Motor neuron (in vitro differentiated cells): Measurements from ENCODE around the gene COL27A1. TPM values are rescaled to one million over a fixed set of nuclear protein-coding genes. Genes with fewer than 3 reads are reported as not detected.
"Not testable (repeated sequence)": the region's sequence is repeated elsewhere in the genome, so short reads cannot be mapped to it uniquely, and the experiment has no call there.

Experiments used
- ATAC-seq, 8 experiments: fragments of 200-7000 bp; cut with Tn5 transposase; replicated peaks in 6 of 8; 2 replicates each; pipeline ENCODE4 v1.8.0; 2021; ENCODE audit warnings: mild to moderate bottlenecking in 8 of 8, moderate library complexity in 8 of 8
- H3K27ac ChIP-seq, 2 donors: fragments of 250-450 bp; sonication (Bioruptor Pico); 2 replicates each; pipeline ENCODE4 v1.9.0; 2021; ENCODE audit warnings: antibody characterized with exemption in 2 of 2, mild to moderate bottlenecking in 2 of 2, moderate library complexity in 1 of 2
- H3K4me1 ChIP-seq, 2 donors: fragments of 250-450 bp; sonication (Bioruptor Pico); replicated peaks in 1 of 2; 2 replicates each; pipeline ENCODE4 v1.6.1; 2021; ENCODE audit warnings: antibody characterized with exemption in 2 of 2, mild to moderate bottlenecking in 2 of 2, moderate library complexity in 1 of 2
- H3K4me3 ChIP-seq, 5 donors: fragments of 250-450 bp; sonication (Bioruptor Pico); 2 replicates each; pipeline ENCODE4 v1.9.0; 2021; ENCODE audit warnings: antibody characterized with exemption in 5 of 5, mild to moderate bottlenecking in 5 of 5, moderate library complexity in 4 of 5
- WGBS, 10 experiments: fragments of 450-650 bp; shearing (Covaris generic); methylation state at CpG; one replicate each; pipeline ENCODE4 v1.0.0; 2022; 5-methylcytosine and 5-hydroxymethylcytosine counted together
- in situ Hi-C, 9 experiments: fragments of 400-800 bp; cut with MboI; loops; one replicate each; pipeline ENCODE4 v1.15.0; 2021; ENCODE audit warnings: low sequenced_read_pairs in 9 of 9, low pct_unique_long_range_greater_than_20kb in 2 of 9; ENCODE audit not compliant: unreplicated experiment in 9 of 9
- total RNA-seq, 8 experiments: library from RNA; unstranded; fragments of 300-600 nt; gene quantifications; 2 replicates each; pipeline versions ENCODE4 v1.2.3 to v1.2.4, GENCODE V29; 2022

Gene COL27A1
- total RNA-seq, 8 experiments from 2014 or later, result 0.54 to 40.3 (median 4.2) TPM

DNA sequence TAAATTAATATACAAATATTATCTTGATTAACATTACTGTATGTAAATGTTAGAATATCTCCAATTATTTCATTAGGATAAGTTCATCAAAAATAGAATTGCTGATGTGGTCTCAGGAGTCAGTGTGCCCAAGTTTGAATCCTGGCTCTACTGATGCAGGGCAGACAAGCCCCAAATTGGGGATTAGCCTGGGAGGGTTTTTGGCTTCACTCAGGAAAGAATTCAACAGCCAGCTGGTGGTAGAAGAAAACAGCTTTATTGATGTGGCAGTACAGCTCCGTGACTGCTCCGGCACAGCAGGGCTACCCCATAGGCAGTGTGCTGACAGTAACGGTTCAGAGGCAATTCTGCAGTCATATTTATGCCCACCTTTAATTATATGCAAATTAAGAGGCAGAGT is 32.5 kb downstream of the COL27A1 start:
- ATAC-seq, result no peak
- WGBS, 10 experiments, result 75 to 100% (median 85%) methylated on average over 1 to 3 of the region's 3 CpGs; no CpG with 5 or more reads in 4 of the 10 experiments
- no peak overlapping the region for H3K4me3 ChIP-seq
- H3K27ac ChIP-seq, result no peak overlapping the region
- H3K4me1 ChIP-seq, result no peaks in the 10 kb centered on the region
- in situ Hi-C loops, result no loop called here

- 50 to 100% (median 68%) methylated on average over 1 to 2 of the region's 2 CpGs for WGBS, 10 experiments
- Histone ChIP-seq H3K4me3 (no peak overlapping the region), H3K27ac (no peak overlapping the region), H3K4me1 (no peaks in the 10 kb centered on the region)
- in situ Hi-C loops, result no loop called here
- ATAC-seq, result no peak
These were observed 34.7 kb downstream of the COL27A1 start for GRCh38 chr9:114189823-114190562.

DNA sequence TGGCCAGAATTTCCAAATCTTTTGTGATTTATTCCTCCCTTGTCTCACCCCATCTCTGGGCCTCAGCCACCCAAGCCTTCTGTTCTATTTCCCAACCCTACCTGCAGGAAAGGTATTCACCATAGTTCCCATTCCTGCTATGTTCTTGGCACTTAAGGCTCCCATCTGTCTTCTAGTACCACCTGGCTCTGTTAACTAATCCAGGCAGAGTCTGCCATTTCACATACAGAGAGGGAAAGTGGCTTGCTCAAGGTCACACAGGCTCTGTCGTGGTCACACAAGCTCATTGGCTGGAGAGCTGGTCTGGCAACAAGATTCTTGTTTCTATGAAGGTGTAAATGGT is 35.2 kb downstream of the COL27A1 start:
- 80 to 100% (median 89%) methylated on average over 1 of the region's 1 CpG; no CpG with 5 or more reads in 7 of the 10 experiments for WGBS, 10 experiments
- in situ Hi-C loops, result no loop called here
- no peak overlapping the region for H3K27ac ChIP-seq
- no peak for ATAC-seq
- no peaks in the 10 kb centered on the region for H3K4me1 ChIP-seq
- no peak overlapping the region for H3K4me3 ChIP-seq

GRCh38 chr9:114191402-114191801 is 36.1 kb downstream of the COL27A1 start:
- WGBS, 10 experiments, result 86 to 100% (median 100%) methylated on average over 1 to 5 of the region's 5 CpGs
- in situ Hi-C loops, H3K4me3 ChIP-seq, H3K4me1 ChIP-seq, H3K27ac ChIP-seq, ATAC-seq: not testable (repeated sequence)

DNA sequence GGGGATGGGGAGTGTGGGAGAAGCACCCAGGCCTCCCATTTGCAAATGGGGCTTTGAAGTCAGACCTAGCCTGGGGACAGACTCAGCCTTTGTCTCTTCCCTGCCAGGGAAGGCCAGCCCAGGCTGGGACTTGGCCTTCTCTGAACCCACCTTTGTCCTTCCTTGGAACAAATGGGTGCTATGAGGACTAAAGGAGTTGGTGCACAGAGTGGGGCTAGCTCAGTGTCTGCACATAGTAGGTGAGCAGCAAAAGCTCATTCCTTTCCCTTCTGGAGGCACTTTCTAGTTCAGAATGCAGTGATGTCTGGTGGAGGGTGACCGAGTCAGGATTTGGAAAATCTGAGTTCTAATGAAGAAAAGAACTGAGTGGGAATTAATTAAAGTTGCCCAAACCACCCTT is 37.2 kb downstream of the COL27A1 start:
- no peak for ATAC-seq
- 80 to 100% (median 100%) methylated on average over 1 of the region's 1 CpG; no CpG with 5 or more reads in 6 of the 10 experiments for WGBS, 10 experiments
- Histone ChIP-seq H3K27ac (no peak overlapping the region), H3K4me1 (no peaks in the 10 kb centered on the region), H3K4me3 (no peak overlapping the region)
- in situ Hi-C loops, result no loop called here

DNA sequence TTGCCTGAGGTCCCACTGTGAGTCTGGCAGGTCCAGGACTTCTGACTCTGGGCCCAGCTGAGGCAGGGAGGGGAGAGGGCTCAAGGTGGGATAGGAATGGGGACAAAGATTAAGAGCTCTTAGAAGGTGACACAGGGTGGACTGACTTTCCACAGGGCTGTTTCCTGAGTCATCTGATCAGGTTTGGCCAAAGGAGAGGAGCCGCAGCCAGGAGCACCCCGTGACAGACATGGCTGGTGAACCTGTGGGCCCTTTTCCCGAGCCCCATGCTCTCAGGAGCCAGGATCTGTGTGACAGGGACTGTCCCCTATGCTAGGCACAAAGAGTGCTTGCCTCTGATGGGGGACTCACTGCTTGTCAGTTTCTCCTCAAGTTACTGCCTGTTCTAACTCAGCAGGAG is 37.8 kb downstream of the COL27A1 start:
- no peak overlapping the region for H3K27ac ChIP-seq
- in situ Hi-C loops, result no loop called here
- H3K4me3 ChIP-seq, result no peak overlapping the region
- WGBS, 10 experiments, result 83 to 96% (median 90%) methylated on average over 1 to 3 of the region's 3 CpGs; no CpG with 5 or more reads in 5 of the 10 experiments
- ATAC-seq, result no peak
- H3K4me1 ChIP-seq, result no peaks in the 10 kb centered on the region

- 100% methylated on average over 2 of the region's 8 CpGs; no CpG with 5 or more reads in 9 of the 10 experiments for WGBS, 10 experiments
- no peak for ATAC-seq
- in situ Hi-C loops, result no loop called here
- Histone ChIP-seq H3K27ac (no peak overlapping the region), H3K4me1 (no peaks in the 10 kb centered on the region), H3K4me3 (no peak overlapping the region)
These were observed 40.8 kb downstream of the COL27A1 start for GRCh38 chr9:114196117-114196516.

DNA sequence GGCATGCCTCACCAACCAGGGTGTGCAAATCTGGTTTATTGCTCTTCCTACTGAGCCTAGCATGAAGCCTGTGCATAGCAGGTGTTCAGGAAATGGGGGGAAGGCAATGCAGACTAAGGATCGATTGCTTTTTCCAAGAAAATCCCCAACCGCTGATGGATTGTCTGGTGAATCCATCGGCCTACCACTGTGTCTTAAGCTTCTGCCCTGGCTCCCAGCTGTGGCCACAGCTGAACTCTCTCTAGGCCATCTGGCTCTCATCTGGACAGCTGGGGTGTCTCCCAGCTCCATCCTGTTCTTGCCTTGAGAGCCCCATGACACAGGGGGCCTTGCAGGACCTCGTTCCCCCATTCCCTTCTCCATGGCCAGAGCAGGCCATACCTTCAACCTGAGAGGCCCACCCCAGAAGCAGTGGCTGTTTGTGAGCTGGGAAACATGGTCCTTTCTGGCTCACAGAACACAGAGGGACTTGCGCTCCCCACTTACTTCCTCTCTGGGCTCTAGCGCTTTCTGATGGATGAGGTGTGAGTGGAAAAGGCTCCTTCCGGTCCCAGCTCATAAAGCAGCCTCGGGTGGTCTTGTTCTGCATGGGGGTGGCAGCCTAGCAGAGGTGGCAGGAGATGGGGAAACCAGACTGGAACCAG is 41.8 kb downstream of the COL27A1 start:
- no peak for ATAC-seq
- H3K4me3 ChIP-seq, result no peak overlapping the region
- WGBS, 10 experiments, result 0 to 86% (median 73%) methylated on average over 1 to 8 of the region's 8 CpGs; no CpG with 5 or more reads in 3 of the 10 experiments
- H3K4me1 ChIP-seq, result no peaks in the 10 kb centered on the region
- in situ Hi-C loops, result no loop called here
- H3K27ac ChIP-seq, result no peak overlapping the region

GRCh38 chr9:114198249-114199040 is 43.1 kb downstream of the COL27A1 start:
- no peak for ATAC-seq
- no peak overlapping the region for H3K27ac ChIP-seq
- H3K4me3 ChIP-seq, result no peak overlapping the region
- no peaks in the 10 kb centered on the region for H3K4me1 ChIP-seq
- in situ Hi-C loops, result no loop called here
- 32 to 100% (median 78%) methylated on average over 1 to 4 of the region's 8 CpGs; no CpG with 5 or more reads in 4 of the 10 experiments for WGBS, 10 experiments

DNA sequence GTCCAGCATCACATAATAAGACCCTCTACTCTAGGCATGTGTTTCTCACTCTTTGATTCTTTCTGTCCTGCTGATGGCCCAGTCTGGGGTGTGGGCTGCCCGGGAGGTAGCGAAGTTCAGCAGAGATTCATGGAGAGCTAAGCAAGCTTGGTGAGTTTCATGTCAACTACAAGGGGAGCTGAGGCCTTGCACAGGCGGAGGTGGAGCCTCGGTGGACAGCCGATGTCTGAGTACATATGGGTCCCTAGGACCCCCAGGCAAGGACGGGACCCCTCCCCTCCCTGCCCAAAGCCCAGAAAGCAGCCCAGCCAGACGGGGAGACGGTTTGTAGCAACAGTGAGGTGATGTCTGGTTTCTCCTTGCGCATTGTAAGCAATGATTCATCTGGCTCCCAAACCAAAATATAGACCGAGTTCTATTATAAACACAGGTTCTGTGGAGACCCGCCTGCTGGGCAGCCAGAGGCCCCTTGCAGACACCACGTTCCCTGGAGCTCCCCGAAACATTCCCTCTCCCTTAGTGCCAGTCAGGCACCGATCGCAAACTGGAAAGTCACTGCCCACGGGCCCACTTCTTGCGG is 45.5 kb downstream of the COL27A1 start:
- Histone ChIP-seq H3K27ac (no peak overlapping the region), H3K4me3 (no peak overlapping the region), H3K4me1 (no peaks in the 10 kb centered on the region)
- in situ Hi-C loops, result no loop called here
- no peak for ATAC-seq
- 80 to 100% (median 97%) methylated on average over 2 to 6 of the region's 17 CpGs; no CpG with 5 or more reads in 6 of the 10 experiments for WGBS, 10 experiments

DNA sequence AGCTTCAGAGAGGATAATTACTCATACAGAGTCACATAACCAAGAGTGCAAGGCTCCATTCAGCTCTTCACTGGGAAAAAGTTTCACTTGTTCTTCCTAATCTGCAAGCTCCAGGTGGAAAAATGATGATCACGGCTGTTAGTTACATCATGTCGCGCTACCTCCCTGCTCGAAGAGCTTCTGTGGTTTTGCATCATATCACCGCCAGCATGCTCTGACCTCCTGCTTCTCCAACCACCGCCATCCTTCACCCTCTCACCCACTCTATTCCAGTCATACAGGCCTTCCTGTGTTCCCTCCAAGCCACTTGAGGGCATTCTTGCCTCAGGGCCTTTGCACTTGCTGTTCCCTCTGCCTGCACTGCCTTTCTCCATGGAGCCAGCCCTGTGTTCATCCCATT is 47.1 kb downstream of the COL27A1 start:
- WGBS, 10 experiments, result 80 to 100% (median 100%) methylated on average over 2 to 6 of the region's 6 CpGs; no CpG with 5 or more reads in 5 of the 10 experiments
- in situ Hi-C loops, result no loop called here
- no peak overlapping the region for H3K4me3 ChIP-seq
- no peak for ATAC-seq
- peaks cover 0 to 6% of the 10 kb centered on the region in 2 donors for H3K4me1 ChIP-seq
- no peak overlapping the region for H3K27ac ChIP-seq

- Histone ChIP-seq H3K27ac (no peak overlapping the region), H3K4me3 (no peak overlapping the region), H3K4me1 (peaks cover 0 to 6% of the 10 kb centered on the region in 2 donors)
- in situ Hi-C loops, result no loop called here
- ATAC-seq, result peak in 2 of 8 experiments; percentile 24 to 51
- 23 to 96% (median 89%) methylated on average over 3 to 4 of the region's 4 CpGs for WGBS, 10 experiments
These were observed 47.5 kb downstream of the COL27A1 start for GRCh38 chr9:114202849-114203248.
